CD4-positive, alpha-beta T cell treated with Interleukin-2 at 100 ng/mL for 4 hours (primary cell): ENCODE measurements around the gene CCDC185.

Experiments used
- DNase-seq: peaks from one replicate; pipeline ENCODE4 v3.0.0-alpha.2; 2020; ENCODE audit warnings: low spot score

Gene CCDC185

DNA sequence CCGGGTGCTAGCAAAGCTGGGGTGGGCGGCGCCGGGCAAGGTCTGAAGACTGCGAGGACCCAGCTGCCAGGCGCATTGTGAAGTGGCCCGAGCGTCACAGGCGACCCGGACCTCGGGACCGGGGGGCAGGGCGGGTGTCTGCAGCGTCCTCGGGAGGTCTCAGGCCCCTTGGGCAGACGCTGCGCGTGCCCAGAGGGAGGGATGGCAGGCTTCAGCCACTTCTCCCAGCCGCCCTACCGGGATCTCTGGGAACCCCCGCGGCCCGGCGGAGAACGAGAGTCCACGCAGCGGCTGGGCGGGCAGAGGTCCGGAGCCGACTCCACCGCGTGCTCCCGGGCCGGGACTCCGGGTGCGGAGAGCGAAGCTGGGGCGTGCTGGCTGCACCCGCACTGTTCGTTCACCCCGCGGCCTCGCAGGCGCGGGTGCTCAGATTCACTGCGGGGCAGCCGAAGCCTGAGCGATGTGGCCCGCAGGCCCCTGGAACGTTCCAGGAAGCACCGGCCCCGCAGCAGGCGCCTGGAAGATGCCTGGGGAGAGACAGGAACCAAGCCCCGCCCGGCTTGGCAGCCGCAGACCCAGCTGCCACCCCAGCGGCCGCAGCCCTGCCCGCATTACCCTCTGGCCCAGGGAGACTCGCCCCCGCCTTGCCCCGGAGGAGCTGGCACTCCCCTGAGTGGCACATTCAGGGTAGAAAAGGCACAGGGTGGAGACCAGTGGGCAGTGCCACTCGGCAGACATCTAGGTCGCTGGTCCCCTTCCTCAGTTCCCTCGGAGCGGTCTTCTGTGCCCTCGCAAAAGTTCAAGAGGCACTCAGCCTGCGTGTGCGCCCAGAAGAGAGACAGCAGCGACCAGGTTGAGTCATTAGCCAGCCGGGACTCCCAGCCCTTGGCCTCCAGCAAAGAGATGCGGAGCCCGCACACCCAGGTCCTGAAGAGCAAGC lies at the start of gene CCDC185:
CCDC185 (plus strand) TSS at position 141 of the 940 bp plus-strand sequence; CDS start at position 202, 61 bp downstream.
- no peak for DNase-seq

DNA sequence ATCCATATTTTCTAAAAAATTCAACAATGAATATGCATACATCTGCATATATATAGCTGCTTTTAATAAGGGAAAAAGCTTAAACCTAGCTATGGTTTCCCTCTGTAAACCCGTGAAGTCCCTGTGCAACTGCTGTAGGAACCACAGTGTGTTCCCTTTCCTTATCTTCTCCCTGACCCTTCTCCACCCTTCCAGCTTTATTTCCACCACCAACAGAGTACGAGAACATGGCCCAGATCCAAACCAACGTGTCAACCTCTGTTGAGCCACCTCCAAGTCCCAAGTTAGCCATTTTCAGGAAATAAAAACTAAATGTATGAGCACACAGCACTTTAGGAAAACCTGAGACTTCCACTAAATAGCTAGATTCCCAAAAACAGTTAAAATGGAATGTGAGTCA lies 49.5 kb upstream of the CCDC185 start:
- no peak for DNase-seq

DNA sequence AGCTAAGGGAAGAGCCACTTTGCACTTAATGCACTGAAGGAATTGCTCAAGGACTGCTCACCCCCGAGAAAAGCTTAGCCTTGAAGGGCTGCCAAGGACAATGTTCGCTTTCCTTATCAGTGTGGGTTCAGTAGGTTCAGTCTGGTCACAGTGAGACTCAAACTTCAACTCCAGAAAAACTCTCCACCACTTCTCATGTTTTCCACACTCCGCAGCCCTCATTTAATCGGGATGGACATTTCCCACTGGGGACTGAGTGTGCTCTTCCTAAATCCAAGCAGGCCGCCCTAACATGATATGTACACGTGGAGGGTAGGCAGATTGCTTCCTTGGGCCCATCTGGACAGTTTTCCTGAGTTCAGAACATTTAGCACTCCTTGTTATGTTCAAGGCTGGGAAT lies 48.7 kb upstream of the CCDC185 start:
- DNase-seq: no peak

DNA sequence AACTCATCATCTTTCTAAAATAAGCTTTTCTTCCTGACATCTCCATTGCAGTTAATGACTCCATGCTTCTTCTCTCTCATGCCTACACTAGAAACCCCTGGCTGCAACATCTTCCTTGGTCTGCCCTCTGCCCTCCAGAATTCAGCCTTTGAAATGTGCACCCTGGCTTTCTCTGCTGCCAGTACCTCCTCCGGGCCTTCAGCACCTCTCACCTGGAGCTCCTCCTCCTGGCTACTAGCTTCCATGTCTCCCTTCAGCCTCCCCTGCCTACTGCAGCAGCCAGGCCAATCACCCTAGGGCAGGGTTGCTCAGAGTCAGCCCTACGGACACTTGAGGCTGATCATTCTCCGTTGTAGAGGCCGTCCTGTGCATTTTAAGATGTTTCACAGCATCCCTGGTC lies 47.5 kb upstream of the CCDC185 start:
- DNase-seq: no peak

DNA sequence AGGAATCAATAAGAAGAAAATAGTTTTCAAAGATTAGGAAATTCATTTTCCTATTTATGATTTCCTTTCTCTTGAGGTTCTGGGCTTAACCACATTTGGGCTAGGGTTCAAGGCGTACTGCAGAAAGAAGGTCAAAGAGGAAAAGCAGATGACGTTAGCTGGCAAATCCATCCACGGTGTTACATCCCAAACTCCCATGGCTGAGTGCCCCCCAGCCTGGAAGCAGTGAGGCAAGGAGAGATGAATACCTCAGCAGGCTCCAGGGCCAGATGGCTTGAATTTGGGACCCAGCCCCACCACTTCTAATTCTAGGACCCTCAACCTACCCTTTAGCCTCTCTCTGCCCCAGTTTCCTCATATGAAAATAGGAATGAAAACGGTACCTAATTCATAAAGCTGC lies 46.9 kb upstream of the CCDC185 start:
- DNase-seq: no peak

DNA sequence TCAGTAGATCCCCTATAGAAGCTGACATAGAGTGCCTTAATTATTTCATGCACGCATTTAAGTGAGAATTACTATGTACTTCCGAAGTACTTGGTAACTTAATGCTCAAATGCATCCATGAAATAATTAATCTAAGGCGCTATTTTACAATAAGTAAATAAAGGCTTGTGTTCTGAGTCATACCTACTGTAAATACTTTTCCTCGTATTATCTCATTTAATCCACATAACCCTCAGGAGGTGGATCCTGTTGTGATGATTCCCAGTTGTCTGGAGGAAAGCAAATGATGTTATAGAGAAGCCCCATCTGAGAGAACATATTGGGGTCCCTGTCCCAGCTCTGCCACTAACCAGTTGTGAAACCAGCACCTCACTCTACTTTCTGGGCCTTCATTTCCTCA lies 45.6 kb upstream of the CCDC185 start:
- no peak for DNase-seq

DNA sequence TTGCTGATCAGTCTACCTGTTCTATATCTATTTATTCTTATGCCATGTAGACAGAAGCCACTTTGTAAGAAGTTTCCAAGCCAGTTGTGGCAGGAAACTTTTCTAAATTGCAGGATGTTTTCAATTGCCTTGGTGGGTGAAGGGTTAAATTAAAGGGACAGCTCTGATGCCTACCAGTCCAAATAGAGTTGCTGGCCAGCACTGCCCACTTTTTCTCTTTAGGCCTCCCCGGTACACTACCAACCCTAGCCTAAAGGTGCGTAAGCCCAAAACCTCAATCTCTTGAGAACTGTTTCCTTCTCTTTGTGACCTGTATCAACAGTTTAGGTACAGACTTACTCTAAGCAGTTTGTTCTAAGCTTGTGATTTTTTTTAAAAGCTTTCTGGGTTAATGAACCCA lies 44.8 kb upstream of the CCDC185 start:
- no peak for DNase-seq

DNA sequence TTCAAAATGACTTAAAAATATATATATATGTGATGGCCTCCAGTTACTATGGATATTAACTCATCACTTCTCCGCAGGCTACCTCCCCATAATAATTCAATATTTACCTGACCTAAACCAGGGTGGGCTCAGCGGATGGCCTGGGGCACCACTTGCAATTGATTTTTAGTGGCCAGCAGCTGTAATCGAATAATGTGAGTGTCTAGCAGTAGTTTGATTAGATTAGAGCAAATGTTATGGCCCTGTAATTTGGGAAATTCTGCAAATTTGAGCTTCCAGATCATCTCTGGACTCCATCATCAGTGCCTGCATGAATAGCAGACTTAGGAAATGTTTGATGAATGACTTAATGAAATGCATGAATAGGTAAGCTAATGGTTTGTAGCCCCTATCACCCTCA lies 44.0 kb upstream of the CCDC185 start:
- DNase-seq: no peak

DNA sequence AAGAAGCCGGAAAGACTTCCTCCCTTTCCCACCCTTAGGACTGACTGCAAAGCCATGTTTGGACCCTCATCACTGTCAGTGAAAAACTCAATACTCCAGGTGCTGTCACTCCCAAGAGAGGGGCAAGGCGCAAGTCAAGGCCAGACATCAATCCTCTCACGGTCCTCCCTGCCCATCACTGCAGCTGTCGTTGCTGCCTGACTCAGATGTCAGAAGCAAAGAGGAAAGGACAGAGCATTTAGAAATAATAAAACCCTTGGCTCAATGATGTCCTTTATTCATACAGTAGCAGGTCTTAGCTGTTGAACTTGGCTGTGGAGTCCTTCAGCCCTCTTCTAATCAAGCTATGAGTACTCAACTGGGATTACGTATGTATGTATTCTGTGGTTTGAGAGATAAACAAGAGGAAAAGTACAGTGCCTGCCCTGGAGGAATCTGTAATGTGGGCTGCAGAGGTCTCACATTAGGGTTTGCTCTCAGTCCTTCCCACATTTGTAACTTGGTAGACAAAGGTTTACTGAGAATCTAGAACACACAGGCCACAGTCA lies 42.8 kb upstream of the CCDC185 start:
- no peak for DNase-seq

DNA sequence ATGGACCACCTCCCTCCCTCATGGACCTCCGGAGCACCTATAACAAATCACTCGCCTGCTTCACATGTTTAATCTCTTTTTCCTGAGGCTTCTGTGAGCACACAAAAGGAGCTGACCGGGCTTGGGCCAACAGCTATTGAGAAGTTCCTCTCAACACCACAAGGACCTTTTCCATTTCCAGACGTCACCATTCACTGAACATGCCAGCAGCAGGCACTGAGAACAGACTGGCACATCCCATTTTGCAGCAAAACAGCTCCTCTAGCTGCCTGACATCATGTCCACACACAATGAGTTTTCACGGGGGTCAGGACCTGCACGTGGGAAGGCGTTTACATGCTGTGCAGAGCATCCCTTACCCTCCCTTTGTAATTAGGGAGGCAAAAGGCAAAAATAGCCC lies 40.3 kb upstream of the CCDC185 start:
- no peak for DNase-seq

DNA sequence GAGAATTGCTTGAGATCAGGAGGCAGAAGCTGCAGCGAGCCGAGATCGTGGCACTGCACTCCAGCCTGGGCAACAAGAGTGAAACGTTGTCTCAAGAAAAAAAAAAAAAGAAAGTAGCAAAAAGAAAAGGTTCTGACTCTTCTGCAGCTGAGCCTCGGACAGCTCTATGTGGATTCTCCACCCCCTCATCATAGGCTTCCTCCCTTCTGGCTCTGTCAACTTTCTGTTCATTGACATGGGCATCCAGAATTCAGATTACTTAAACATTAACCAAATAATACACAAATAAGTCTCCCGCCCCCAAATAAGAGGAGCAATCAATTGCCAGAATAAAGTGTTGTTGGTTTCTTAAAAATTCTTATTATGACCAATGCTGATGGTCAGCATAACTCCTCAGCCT lies 39.3 kb upstream of the CCDC185 start:
- DNase-seq: no peak

DNA sequence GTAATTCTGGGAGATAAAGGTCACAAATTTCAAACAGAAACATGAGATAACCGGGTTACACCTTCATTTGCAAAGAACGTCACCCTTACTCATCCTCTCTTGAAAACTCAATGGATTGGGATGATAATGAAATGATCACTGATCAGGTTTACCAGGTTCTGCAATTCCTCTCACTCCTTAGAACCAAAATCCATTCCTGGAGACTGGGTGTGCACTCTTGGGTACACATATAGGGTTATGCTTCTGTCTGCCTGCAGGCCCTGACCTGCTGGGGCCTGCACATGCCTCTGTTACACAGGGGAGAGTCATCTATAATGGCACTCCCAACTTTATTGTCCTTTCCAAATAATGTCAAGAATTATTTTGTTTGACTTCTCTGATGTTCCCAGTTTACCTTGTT lies 37.5 kb upstream of the CCDC185 start:
- no peak for DNase-seq

DNA sequence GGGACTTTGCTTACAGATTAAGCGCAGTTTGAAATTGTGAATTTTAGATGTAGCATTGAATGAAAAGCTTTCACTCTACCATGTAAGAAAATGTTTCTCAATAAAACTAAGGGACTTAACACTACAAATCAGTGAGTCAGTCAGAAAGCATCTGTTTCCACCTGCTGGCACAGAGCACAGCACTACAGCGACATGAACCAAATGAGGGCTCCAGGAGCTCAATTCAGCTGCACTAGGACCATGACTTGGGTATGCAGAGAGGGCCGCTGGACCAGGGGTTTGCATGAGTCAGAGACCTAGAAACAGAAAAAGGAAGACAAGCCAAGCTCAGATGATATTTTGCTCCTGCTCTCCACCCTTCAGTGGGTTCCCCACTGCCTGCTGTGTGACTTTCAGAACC lies 34.4 kb upstream of the CCDC185 start:
- DNase-seq: no peak

DNA sequence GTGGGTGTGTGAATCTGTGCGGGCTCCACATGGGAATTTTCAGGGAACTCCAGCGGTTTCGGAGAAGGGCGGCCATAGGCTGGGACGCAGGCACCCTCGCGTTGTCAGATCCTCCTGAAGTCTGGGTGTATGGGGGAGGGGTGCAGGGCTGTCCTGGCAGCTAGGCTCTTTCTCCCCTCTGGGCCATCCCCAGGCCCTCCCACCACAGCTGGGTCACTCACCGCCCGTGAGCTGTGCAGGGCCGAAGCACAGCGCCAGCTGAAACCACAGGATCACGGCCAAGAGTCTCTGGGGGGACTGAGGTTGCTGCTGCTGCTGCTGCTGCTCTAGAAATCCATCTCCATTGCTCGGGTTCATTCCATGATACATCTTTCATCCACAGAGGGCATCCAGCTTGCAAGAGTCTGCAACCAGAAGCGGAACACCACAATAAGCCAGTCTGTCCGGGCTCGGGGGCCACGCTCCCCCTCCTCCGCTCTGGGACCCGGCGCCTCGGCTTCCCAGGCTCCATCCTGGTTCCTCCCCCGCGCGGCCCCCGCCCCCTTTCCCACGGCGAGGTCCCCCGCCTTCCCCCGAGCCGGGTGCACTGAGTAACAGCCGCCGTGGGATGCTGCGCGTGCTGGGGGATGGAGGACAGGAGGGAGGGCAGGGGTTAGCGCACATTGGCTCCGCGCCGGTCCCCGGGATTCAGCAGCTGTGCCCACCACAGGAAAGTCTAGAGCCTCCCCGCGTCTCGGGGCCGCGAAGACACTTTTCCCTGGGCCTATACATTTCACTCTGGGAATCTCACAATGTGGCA lies 30.0 kb upstream of the CCDC185 start:
- DNase-seq: no peak

DNA sequence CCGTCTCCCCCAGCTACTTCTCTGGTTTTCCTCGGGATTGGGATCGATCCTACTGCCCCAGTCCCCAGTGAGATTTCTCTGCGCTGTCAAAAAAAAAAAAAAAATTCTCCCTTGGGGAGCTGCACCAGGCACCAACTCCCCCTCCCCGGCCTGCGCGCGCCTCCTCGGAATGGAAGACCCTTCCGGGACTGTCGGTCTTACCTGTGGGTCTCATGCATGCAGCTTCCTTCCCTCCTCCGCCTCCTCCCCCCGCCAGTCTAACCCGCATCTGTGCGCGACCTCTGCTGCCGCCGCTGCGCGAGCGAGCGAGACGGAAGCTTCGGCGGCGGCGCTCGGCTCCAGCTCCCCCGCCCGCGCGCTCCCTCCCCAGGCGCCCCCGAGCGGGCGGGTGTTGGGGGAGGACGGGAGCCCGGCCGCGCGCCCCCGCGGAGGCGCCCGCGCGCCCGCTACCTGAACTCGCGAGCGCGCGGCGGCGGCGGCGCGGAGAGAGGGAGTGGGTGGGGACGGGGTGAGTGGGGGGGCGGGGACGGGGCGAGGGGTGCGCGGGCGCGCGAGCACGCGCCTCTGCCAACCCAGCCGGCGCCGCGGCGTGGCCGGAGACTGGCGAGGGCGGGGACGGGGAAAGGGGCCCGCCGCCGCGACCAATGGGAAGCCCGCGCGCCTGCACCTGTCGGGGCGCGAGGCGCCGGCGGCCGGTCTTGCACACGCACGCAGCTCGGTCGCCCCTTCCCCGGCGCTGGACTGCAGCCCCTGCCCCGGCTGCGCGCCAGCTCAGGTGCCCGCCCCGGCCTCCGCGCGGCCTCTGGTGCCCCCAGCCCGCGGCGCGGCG lies 29.1 kb upstream of the CCDC185 start, which contains the start of gene SUSD4:
SUSD4 (minus strand) TSS at position 321 of the 829 bp plus-strand sequence. CDS start 751 bp downstream, outside the sequence.
- DNase-seq: peak; percentile 64

DNA sequence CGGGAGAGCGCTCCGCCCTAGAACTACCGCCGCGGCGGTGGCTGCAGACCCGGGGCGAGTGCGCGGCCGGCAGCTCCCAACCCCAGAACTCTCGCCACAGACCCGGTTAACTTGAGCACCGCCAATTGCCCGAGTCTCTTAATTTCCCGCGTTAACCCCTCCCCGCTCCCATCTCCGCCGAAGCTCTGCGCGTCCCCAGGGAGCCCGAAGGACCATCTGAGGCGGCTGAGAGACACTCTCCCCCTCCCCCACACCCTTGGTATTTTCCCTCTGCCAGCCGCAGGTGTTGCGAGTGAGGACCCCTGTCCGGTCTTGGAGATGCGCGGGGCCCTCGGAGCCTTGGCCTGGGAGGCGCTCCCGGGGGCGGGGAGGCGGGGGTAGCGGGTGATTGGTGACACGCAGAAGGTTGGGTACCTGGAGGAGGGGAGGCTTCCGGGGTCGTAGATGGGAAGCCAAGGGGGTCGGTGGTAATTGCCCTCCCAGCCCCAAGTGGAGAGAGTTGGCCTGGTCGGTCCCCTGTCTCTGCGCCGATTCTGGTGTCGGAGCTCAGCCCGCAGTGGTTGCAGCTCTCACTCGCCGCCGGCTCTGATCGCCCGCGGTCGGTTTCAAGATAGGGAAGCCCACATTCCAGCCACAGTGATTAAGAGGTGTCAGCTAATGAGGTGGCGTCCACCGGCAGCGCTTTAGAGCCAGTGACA lies 28.4 kb upstream of the CCDC185 start:
- DNase-seq: no peak

DNA sequence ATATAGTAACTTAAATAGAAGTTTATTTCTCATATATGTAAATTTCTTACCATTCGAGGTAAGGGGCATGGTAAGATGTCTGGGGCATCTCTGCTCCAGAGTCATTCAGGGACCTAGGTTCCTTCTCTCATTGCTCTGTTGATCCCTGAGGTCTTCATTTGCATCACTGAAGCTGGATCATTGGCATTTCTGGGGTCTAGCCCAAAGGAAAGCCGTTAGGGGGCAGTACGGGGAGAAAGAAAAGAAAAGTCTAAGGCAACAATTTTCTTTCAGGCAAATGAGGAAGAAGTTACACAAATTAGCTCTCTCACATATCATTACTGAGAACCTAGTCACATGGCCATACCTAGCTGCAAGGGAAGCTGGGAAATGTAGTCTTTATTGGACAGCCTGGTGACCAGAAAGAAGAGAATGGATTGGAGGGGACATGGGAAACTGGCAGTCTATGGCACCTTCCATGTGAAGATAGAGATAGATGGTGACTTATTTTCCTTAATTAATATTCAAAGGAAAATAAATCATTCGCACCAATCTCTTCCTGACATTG lies 19.1 kb upstream of the CCDC185 start:
- no peak for DNase-seq

DNA sequence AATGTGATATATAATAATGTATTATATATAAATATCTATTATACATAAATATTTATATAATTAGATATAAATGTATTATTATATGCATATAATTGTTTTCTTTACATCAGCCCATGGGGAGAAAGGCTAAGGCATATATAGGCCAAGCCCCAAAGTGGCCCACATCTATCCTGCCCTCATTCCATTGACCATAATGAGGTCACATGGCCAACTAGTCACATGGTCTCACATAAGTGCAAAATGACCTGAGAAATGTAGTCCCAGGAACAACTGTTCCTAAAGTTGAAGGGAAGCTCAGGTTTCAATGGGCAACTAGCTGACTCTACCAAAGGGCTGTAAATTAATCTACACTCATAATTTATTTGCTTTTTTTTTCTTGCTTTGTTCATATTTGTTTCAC lies 14.5 kb upstream of the CCDC185 start:
- no peak for DNase-seq

DNA sequence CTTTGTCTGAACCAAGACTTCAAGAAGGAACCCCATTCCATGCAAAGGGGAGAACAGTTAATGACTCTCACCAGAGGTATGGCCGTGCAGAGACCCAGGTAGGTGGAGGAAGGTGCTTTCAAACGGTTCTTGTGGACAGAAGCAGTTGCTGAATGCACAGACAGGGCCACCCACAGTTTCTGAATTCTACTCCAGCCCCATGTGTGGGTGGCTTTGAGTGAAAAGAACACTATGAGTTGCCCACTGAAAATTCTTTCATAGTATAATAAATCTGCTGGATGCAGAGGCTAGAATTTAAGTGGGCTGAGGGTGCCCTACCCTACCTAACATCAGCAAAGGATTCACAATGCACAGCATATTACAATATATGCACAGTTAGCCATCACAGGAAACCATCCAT lies 7.2 kb upstream of the CCDC185 start:
- DNase-seq: no peak

DNA sequence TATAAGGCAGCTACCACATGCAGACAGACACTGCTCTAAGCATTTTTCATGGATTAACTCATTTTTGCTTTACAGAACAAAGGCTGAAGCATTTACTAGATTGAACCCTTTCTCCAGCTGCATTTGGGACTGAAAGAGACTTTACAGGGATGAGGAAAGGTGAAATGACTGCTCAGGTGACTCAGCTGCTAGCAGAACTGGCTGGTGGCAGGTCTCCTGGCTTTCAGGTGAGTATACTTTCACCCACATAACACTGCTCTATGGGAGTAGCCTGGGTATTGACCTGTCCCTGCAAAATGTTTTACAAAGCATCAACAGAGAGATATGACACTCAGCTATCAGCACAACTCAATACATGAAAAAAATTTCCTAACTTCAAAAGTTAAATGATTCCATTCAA lies 2.6 kb upstream of the CCDC185 start:
- DNase-seq: no peak

DNA sequence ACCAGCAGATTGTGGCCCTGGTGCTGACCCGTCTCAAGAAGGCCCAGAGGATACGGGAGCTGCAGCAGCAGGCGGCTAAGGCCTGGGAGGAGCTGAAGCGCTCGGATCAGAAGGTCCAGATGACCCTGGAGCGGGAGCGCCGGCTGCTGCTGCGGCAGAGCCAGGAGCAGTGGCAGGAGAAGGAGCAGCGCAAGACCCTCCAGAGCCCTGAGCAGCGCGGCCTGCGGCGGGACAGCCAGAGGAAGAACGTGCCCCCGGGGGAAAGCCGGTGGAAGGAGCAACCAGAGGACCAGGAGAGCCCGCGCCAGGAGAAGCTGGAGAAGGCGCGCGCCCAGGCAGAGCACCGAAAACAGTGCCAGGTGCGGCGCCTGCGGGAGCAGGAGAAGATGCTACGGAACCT lies 1.0 kb downstream of the CCDC185 start:
- DNase-seq: no peak
